SK-N-SH treated with all-trans-retinoic acid at 6 μM for 48 hours (cell line): ENCODE measurements around the gene GRIK1.

Source experiments
- ESRRG ChIP-seq: fragments of 250-450 bp; sonication (Bioruptor Pico); IDR thresholded peaks from 2 replicates; pipeline ENCODE4 v1.6.1; 2021; ENCODE audit warnings: mild to moderate bottlenecking
- SNAI2 ChIP-seq: fragments of 250-450 bp; sonication (Bioruptor Pico); IDR thresholded peaks from 2 replicates; pipeline ENCODE4 v1.5.0; 2020; ENCODE audit warnings: mild to moderate bottlenecking, moderate library complexity
- TCF4 ChIP-seq: fragments of 250-450 bp; sonication (Bioruptor Pico); IDR thresholded peaks from 2 replicates; pipeline ENCODE4 v1.8.0; 2021; ENCODE audit warnings: mild to moderate bottlenecking, moderate library complexity, borderline replicate concordance
- ZFP3 ChIP-seq: fragments of 250-450 bp; sonication (Bioruptor Pico); IDR thresholded peaks from 2 replicates; pipeline ENCODE4 v1.5.0; 2020; ENCODE audit warnings: mild to moderate bottlenecking, moderate library complexity
- ZFP30 ChIP-seq: fragments of 450-650 bp; formaldehyde crosslinking; IDR thresholded peaks from 2 replicates; pipeline ENCODE4 v1.5.0; 2022; ENCODE audit warnings: mild to moderate bottlenecking, moderate library complexity

- TF ChIP-seq SNAI2 (CRISPR knock-in tag) (no peak), TCF4 (CRISPR knock-in tag) (no peak), ZFP3 (CRISPR knock-in tag) (no peak), ESRRG (CRISPR knock-in tag) (no peak), ZFP30 (CRISPR knock-in tag) (no peak)
Measured at GRCh38 chr21:29521872-29522271, 417.9 kb downstream of the GRIK1 start.
